ENCODE data around the gene PAK5.

- TF ChIP-seq, protein P1, sequence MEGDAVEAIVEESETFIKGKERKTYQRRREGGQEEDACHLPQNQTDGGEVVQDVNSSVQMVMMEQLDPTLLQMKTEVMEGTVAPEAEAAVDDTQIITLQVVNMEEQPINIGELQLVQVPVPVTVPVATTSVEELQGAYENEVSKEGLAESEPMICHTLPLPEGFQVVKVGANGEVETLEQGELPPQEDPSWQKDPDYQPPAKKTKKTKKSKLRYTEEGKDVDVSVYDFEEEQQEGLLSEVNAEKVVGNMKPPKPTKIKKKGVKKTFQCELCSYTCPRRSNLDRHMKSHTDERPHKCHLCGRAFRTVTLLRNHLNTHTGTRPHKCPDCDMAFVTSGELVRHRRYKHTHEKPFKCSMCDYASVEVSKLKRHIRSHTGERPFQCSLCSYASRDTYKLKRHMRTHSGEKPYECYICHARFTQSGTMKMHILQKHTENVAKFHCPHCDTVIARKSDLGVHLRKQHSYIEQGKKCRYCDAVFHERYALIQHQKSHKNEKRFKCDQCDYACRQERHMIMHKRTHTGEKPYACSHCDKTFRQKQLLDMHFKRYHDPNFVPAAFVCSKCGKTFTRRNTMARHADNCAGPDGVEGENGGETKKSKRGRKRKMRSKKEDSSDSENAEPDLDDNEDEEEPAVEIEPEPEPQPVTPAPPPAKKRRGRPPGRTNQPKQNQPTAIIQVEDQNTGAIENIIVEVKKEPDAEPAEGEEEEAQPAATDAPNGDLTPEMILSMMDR (optimal IDR thresholded peaks at IDR 0.05 in 1 of 3, IDR thresholded peaks at IDR 0.05 in 1 of 3, conservative IDR thresholded peaks at IDR 0.05 in 1 of 3; ENCODE audit: extremely low read depth in 1 of 3, insufficient read depth in 2 of 3, low read length in 3 of 3) = no peak
- TF ChIP-seq EZH2 (IDR thresholded peaks at IDR 0.05; ENCODE audit: low read length) = no peak
Measured at GRCh38 chr20:9637889-9638288, 201.0 kb downstream of the PAK5 start.
